GM18499 (cell line): ENCODE measurements around the gene ZNF674.
"Not testable (repeated sequence)": the region's sequence is repeated elsewhere in the genome, so short reads cannot be mapped to it uniquely, and the experiment has no call there.

Experiments
- ATAC-seq: cut with Tn5 transposase; IDR thresholded peaks from one replicate; pipeline ENCODE4 v1.9.1; 2021; ENCODE audit warnings: moderate number of reproducible peaks; ENCODE audit not compliant: insufficient read depth, unreplicated experiment

The ZNF674 gene

GRCh38 chrX:46485897-46486296 lies 59.3 kb downstream of the ZNF674 start:
- ATAC-seq, result no peak

GRCh38 chrX:46478634-46479033 lies 66.6 kb downstream of the ZNF674 start:
- ATAC-seq, result not testable (repeated sequence)

GRCh38 chrX:46477435-46477834 lies 67.8 kb downstream of the ZNF674 start:
- ATAC-seq, result no peak

- no peak for ATAC-seq
Observed at GRCh38 chrX:46465203-46465602, 80.0 kb downstream of the ZNF674 start.

GRCh38 chrX:46463682-46464081 lies 81.5 kb downstream of the ZNF674 start:
- ATAC-seq, result no peak

- peak; percentile 88 for ATAC-seq
Observed at GRCh38 chrX:46461660-46462191, 83.5 kb downstream of the ZNF674 start.

GRCh38 chrX:46460801-46461659 lies 84.2 kb downstream of the ZNF674 start:
- ATAC-seq, result not testable (repeated sequence)

- ATAC-seq, result no peak
Observed at GRCh38 chrX:46459603-46460002, 85.6 kb downstream of the ZNF674 start.

GRCh38 chrX:46456125-46456922 lies 88.9 kb downstream of the ZNF674 start:
- ATAC-seq, result no peak
